GM19239 (cell line): Measurements from ENCODE around the gene COBL.
"Not testable (repeated sequence)": the region's sequence is repeated elsewhere in the genome, so short reads cannot be mapped to it uniquely, and the experiment has no call there.

ENCODE experiments used
- DNase-seq: peaks from one replicate; pipeline ENCODE4 v3.0.0; 2011; ENCODE audit warnings: low spot score; ENCODE audit not compliant: insufficient read length
- FAIRE-seq: peaks from 2 replicates; lab custom pipeline; 2011; peaks lifted over from hg19 to GRCh38; lab: Jason Lieb, UNC

Gene COBL

GRCh38 chr7:51222916-51223315, 93.7 kb downstream of the COBL start:
- DNase-seq, result no peak
- FAIRE-seq, result no peak

- no peak for FAIRE-seq
- no peak for DNase-seq
These were observed 96.4 kb downstream of the COBL start for GRCh38 chr7:51220226-51220625.

- no peak for FAIRE-seq
- DNase-seq, result no peak
These were observed 97.2 kb downstream of the COBL start for GRCh38 chr7:51219261-51219988.

DNA sequence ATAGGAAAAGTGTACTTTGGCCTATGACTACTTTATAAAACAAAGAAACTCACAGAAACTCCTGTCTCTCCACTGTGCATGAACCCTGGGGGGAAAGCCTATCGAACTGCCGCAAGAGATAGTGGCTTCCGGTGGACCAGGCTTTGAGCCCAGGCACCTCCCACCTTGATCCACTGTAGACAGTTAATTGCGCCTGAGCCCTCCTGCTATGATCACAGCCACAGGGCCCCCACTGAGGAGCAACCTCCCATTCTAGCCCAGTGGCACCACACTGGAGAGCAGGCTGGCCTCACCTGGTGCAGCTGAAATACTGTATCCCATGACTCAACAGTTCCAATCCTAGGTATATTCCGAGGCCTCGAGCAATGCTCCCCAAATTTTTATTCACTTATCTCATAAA, 98.8 kb downstream of the COBL start:
- FAIRE-seq, result no peak
- DNase-seq, result no peak

- DNase-seq, result no peak
- FAIRE-seq, result no peak
These were observed 102.5 kb downstream of the COBL start for GRCh38 chr7:51214098-51214497.

DNA sequence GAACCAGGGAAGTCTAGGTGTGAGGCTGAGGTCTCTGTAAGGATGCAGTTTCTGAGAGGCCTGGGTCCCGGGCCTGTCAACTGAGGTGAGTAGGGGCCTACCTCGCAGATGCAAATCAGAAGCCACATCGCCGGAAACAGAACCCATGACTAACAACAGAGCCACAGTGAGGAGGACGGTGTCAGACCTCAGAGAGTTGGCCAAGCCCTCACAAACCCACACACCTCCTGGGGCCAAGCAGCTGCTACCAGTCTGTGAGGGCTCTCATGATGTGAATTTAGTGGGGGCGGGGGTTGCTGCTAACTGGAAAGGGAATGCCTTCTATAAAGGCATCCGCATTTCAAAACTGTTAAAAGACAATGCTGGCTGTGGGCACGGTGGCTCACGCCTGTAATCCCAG, 103.0 kb downstream of the COBL start:
- DNase-seq (no peak), FAIRE-seq (no peak)

- DNase-seq, result no peak
- FAIRE-seq, result no peak
These were observed 105.8 kb downstream of the COBL start for GRCh38 chr7:51210766-51211165.

DNA sequence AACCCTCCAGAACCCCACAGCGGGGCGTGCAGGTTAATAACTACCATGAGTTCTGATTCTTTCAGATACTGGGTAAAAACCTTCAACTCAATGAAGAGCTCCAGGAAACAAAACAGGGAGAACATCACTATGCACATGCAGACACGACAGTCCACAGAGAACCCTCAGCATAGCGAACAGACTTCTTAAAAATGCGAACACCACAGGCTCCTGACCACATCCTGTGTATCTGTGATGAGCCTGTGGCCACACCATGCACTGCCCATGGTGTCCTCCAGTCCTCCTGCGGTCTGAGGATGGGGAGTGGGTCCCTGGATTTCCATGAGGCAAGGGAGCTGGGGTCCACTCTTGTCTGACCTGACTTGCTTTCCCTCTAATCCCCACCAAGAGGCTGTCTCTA, 107.2 kb downstream of the COBL start:
- FAIRE-seq, result no peak
- DNase-seq, result no peak

DNA sequence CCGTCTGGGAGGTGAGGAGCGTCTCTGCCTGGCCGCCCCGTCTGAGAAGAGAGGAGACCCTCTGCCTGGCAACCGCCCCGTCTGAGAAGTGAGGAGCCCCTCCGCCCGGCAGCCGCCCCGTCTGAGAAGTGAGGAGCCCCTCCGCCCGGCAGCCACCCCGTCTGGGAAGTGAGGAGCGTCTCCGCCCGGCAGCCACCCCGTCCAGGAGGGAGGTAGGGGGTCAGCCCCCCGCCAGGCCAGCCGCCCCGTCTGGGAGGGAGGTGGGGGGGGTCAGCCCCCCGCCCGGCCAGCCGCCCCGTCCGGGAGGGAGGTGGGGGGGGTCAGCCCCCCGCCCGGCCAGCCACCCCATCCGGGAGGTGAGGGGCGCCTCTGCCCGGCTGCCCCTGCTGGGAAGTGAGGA, 108.5 kb downstream of the COBL start:
- not testable (repeated sequence) for DNase-seq, FAIRE-seq

- DNase-seq (no peak), FAIRE-seq (no peak)
These were observed 118.0 kb downstream of the COBL start for GRCh38 chr7:51198654-51199053.

DNA sequence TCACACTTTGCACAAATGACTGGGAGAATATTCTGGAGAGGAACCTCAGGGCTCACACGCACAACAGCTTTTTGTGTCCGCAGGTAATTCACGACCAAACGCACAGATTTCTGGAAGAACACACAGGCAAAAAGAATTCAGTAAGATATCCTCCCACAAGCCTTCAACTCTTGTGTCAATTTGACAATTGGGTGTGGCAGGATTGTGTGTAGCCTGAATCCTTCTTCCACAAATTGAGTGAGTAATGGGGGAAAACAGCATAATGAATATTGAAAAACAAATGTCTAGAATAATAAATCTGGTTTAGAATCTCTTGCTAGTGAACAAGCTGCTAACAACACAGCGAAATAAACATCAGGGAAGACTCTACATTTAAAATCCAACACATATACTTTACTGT, 125.6 kb downstream of the COBL start:
- FAIRE-seq (no peak), DNase-seq (no peak)

- no peak for FAIRE-seq
- DNase-seq, result no peak
These were observed 126.8 kb downstream of the COBL start for GRCh38 chr7:51189777-51190176.

DNA sequence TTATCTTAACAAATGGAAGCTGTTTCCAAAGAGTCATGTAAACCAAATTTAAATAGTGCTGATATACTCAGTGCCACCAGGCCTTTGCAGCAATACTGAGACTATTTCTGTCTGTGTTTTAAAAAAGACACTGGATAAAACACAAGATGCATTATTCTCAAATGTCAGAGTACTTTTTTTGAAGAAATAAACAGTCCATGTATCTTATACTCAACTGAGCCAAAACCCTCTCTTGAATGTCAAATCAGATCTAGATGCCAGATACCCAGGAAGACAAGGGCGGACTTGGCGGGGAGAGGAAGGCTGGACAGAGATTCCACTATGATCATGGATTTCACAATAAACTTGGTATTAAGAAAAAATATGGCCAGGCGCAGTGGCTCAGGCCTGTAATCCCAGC, 127.6 kb downstream of the COBL start:
- FAIRE-seq (no peak), DNase-seq (no peak)

DNA sequence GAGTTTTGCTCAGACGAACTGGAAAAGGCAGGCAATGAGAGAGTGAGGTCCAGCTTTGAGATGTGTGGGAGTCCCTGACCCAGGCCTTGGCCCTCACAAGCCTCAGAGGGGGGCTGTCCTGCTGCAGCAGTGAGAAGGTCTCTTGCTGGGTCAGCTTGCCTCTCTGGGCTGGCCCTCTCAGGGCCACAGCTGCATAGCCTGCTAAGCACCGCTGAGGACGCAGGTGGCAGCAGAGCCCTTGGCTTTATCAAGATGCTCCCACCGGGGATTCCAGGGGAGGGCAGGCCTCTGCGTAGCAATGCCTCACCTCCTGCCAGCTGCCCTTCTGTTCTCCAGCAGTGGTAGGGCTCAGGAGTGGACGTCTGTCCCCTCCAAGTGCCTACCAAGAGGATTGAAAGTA, 128.7 kb downstream of the COBL start:
- no peak for FAIRE-seq
- no peak for DNase-seq

GRCh38 chr7:51186531-51186930, 130.1 kb downstream of the COBL start:
- DNase-seq, result no peak
- FAIRE-seq, result no peak

DNA sequence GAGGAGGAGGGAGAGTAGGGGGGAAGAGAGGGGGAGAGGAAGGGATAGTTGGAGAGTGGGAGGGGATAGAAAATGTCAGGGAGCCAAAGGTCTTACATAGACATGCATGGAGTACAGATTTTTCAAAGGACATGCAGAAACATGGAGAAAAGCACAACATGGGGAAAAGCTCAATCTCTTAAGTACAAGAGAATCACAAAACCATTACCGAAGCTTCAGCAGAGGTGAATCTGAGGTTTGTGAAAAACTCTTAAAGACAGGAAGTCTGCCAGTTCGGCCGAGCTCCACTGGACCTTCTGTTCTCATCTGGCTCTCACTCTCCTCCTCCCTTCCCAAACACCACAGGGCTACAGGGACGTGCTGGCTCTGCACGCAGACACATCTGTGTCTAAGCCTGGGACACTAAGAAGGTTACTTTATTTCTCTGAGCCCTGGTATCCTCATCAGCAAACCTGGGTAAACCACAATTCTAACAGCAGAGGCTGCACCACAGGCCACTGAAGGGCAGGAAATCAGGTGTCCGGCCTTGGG, 133.9 kb downstream of the COBL start:
- FAIRE-seq, result no peak
- no peak for DNase-seq

DNA sequence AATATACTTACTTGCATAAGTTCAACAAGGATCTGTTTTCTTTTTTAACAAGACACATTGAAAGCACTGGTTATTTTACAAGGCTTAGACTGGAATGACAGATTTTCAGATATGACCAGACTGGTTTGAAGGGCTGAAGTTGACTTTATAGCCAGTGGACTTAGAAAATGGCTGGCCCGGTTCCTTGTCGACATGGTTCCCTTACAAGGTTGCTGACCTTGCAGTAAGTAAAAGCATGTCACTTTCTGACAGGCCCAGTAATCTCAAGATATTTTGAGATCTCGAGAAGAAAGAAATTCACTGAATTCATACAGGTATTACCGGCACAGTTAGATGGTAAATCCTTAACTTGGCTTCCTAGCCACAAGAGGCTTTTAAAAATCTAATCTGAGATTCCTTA, 136.5 kb downstream of the COBL start:
- no peak for DNase-seq
- no peak for FAIRE-seq

DNA sequence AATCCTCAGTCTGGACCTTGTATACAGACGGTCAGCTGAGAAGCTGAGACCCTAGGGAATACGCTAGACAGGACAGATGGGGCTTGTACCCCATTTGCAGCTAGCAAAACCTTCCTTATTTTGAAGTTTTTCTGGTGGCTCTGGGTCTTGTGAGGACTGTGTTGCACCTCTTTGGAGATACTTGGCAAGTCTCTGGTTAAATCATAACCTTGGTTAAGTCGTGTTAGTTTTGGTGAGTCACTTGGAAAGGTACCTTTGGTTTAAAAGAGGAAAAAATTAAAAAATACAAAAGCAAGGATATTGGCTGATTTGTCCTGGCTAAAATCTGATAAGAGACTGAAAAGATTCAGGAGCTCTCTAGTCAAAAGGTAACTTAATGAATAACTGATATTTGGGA, 140.6 kb downstream of the COBL start:
- FAIRE-seq (no peak), DNase-seq (no peak)

- FAIRE-seq (no peak), DNase-seq (no peak)
These were observed 141.2 kb downstream of the COBL start for GRCh38 chr7:51175316-51175991.

- DNase-seq (no peak), FAIRE-seq (no peak)
These were observed 151.3 kb downstream of the COBL start for GRCh38 chr7:51165337-51165736.

DNA sequence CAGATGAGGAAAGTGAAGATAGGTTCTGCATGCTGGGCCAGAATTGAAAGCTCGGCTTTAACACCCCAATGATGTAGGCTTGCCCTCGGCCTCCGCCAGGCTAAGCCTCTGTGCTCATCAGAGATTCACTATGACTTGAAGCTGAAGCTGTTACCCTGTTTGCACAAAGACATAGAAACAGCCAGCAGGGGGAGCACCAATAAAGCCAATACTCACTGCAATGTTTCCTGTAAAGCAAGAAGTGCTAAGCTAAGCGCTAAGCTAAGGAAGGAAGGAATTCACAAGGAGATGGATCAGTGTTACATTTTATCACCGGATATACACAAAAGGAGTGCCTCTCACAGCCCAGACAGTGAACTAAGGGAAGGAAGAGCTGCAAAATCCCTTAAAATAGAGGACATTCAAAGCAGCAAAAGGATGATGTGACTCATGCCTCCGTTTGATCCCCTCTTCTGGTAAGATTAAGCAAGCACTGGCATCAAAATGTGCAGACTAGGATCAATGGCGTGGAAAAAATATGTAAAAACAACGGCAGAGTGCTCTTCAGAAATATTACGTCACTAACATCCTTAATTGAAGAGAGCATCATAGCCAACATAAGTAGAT, 153.8 kb downstream of the COBL start:
- DNase-seq (peak; percentile 36), FAIRE-seq (no peak)
